Measurements from ENCODE around the gene PLS1. TPM values are rescaled to one million over a fixed set of nuclear protein-coding genes. Genes with fewer than 3 reads are reported as not detected.

PLS1 gene
- polyA plus RNA-seq, 1 experiment, result 0.23 TPM

- POLR2A ChIA-PET, result no interaction called here
- Histone ChIP-seq H3K27me3 (ENCODE audit: control insufficient read depth, insufficient read depth, low read length) (peaks cover under 1% of the 10 kb centered on the region; the same call in 1 of the 2 replicates), H3K36me3 (ENCODE audit: control insufficient read depth, insufficient read depth, low read length) (no peaks in the 10 kb centered on the region), H3K4me3 (ENCODE audit: low read depth, low read length) (no peak overlapping the region)
- DNase-seq (ENCODE audit: low read depth), result no peak
- CTCF ChIA-PET, result no interaction called here
- TF ChIP-seq, protein P1, sequence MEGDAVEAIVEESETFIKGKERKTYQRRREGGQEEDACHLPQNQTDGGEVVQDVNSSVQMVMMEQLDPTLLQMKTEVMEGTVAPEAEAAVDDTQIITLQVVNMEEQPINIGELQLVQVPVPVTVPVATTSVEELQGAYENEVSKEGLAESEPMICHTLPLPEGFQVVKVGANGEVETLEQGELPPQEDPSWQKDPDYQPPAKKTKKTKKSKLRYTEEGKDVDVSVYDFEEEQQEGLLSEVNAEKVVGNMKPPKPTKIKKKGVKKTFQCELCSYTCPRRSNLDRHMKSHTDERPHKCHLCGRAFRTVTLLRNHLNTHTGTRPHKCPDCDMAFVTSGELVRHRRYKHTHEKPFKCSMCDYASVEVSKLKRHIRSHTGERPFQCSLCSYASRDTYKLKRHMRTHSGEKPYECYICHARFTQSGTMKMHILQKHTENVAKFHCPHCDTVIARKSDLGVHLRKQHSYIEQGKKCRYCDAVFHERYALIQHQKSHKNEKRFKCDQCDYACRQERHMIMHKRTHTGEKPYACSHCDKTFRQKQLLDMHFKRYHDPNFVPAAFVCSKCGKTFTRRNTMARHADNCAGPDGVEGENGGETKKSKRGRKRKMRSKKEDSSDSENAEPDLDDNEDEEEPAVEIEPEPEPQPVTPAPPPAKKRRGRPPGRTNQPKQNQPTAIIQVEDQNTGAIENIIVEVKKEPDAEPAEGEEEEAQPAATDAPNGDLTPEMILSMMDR (IDR thresholded peaks at IDR 0.05; ENCODE audit: insufficient read depth, low read depth, low read length), result no peak
These were observed 49.1 kb downstream of the PLS1 start for GRCh38 chr3:142645236-142645793.

DNA sequence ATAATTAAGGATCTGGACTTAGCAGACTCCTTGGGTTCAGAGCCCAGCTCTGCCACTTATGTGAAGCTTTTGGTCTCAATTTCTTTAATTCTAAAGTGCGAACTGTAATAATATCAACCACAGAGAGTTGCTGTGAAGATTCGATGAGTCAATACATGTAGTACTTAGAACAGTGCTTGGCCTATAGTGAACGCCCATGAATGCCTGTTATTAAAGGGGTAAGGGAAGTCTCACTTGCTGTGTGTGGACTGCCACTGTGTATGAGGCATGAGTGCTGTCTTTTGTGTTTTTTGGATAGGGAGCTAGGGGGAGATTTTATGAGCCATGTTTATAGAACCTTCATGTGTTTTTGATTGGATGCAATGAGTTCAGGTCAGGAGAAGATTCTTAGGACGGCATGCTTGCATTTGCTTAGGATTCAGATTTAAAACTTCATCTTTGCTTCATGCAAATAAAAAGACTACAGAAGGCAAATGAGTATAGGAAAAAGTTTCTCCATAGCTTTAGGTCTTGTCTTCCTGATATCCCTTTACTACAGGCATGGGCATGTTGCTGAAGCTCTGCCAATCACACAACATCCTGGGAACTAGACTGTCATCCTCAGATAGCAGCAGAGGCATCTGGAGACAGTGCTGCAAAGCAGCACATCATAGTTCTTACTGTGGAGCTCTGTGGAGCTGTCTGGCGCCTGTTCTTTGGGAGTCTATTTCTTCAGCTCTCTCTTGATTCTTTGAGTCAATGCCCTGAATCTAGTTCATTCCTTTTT is 50.0 kb downstream of the PLS1 start:
- TF ChIP-seq, protein P1 (IDR thresholded peaks at IDR 0.05; ENCODE audit: insufficient read depth, low read depth, low read length), result no peak
- Histone ChIP-seq H3K27me3 (ENCODE audit: control insufficient read depth, insufficient read depth, low read length) (peaks cover 2% of the 10 kb centered on the region; the same call in 1 of the 2 replicates), H3K4me3 (ENCODE audit: low read depth, low read length) (no peak overlapping the region), H3K36me3 (ENCODE audit: control insufficient read depth, insufficient read depth, low read length) (no peaks in the 10 kb centered on the region)
- ChIA-PET CTCF (interaction anchor here (0.8 kb wide), 1 partner anchor 10 kb away, joined by 4 read pairs; no protein-coding TSS in a partner anchor), POLR2A (no interaction called here)
- no peak for DNase-seq (ENCODE audit: low read depth)

- H3K27me3 ChIP-seq (ENCODE audit: control insufficient read depth, insufficient read depth, low read length), result peaks cover 2% of the 10 kb centered on the region; the same call in 1 of the 2 replicates
- DNase-seq (ENCODE audit: low read depth), result no peak
- POLR2A ChIA-PET, result no interaction called here
- no peaks in the 10 kb centered on the region for H3K36me3 ChIP-seq (ENCODE audit: control insufficient read depth, insufficient read depth, low read length)
- TF ChIP-seq, protein P1 (IDR thresholded peaks at IDR 0.05; ENCODE audit: insufficient read depth, low read depth, low read length), result no peak
- H3K4me3 ChIP-seq (ENCODE audit: low read depth, low read length), result no peak overlapping the region
- CTCF ChIA-PET, result no interaction called here
These were observed 51.7 kb downstream of the PLS1 start for GRCh38 chr3:142647856-142648255.

DNA sequence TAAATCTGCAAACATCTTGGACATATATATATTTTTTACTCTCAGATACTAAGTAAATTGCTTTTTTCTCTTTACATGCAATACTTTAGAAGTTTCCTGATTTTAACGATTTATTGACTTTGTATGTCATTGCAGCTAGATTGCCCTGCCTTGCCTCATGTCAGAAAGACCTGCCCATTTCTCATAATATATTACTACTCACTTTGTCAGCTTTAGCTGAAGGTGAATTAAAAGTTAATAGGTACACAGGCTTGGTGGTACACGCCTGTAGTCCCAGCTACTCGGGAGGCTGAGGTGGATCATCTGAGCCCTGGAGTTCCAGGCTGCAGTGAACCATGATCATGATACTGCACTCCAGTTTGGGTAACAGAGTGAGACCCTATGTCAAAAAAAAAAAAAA is 52.8 kb downstream of the PLS1 start:
- no peak for DNase-seq (ENCODE audit: low read depth)
- POLR2A ChIA-PET, result no interaction called here
- TF ChIP-seq, protein P1 (IDR thresholded peaks at IDR 0.05; ENCODE audit: insufficient read depth, low read depth, low read length), result no peak
- CTCF ChIA-PET, result no interaction called here
- H3K4me3 ChIP-seq (ENCODE audit: low read depth, low read length), result no peak overlapping the region
- no peaks in the 10 kb centered on the region for H3K36me3 ChIP-seq (ENCODE audit: control insufficient read depth, insufficient read depth, low read length)
- H3K27me3 ChIP-seq (ENCODE audit: control insufficient read depth, insufficient read depth, low read length), result peaks cover 2% of the 10 kb centered on the region; the same call in 1 of the 2 replicates

- H3K36me3 ChIP-seq (ENCODE audit: control insufficient read depth, insufficient read depth, low read length), result no peaks in the 10 kb centered on the region
- no peak overlapping the region for H3K4me3 ChIP-seq (ENCODE audit: low read depth, low read length)
- ChIA-PET POLR2A (no interaction called here), CTCF (no interaction called here)
- H3K27me3 ChIP-seq (ENCODE audit: control insufficient read depth, insufficient read depth, low read length), result peaks cover 2% of the 10 kb centered on the region; the same call in 1 of the 2 replicates
- no peak for DNase-seq (ENCODE audit: low read depth)
- TF ChIP-seq, protein P1 (IDR thresholded peaks at IDR 0.05; ENCODE audit: insufficient read depth, low read depth, low read length), result no peak
These were observed 54.0 kb downstream of the PLS1 start for GRCh38 chr3:142650001-142650693.

All from BJ (cell line).